HL-60/S4 treated with retinoic acid at 250 ng/mL for 4 days and 3 days (cell line): Measurements from ENCODE around the gene TPRKB.
"Not testable (repeated sequence)": the region's sequence is repeated elsewhere in the genome, so short reads cannot be mapped to it uniquely, and the experiment has no call there.

ENCODE experiments used
- in situ Hi-C: fragments of 300-500 bp; cut with MboI; formaldehyde crosslinking; loops from 2 replicates; pipeline ENCODE4 v1.7.0; 2022; ENCODE audit warnings: low sequenced_read_pairs

TPRKB gene

GRCh38 chr2:73740767-73741166, 3.6 kb upstream of the TPRKB start:
- in situ Hi-C loops, result no loop called here

DNA sequence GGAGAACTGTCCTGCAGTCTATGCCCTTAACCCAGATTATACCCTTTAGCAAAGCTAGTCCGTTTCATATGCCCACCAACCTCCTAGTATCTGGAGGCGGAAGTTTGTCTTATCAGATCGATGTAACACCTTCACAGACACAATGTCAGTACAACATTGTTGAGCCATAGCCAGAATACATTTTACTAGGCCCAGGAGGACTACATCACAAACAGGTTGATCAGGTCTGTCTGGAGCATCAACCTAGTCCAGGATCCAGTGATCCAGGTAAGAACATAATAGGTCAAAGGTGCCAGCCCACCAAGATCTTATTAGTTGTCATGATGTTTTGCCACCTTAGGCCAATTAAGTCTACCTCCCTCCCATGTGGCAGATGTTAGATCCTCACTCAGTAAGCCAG, 2.0 kb upstream of the TPRKB start:
- in situ Hi-C loops, result no loop called here

DNA sequence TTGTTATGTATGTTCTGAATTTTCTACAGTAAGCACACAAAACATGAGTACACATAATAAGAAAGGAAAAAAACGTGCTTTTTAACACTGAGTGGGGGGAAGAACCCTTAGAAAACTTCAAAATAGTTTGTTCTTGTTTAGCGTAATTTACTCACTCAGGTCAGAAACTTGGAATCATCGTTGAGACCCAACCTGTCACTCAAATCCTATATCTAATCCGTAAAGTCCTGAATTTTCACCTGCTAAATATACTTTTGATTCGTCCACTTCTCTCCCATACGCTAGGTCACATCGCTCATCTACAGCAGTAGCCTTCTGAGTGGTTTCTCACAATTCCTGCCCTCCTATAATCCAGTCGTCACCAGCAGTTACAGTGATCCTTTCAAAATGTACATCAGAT, 767 bp downstream of the TPRKB start:
- in situ Hi-C loops, result no loop called here

- in situ Hi-C loops, result no loop called here
Measured at GRCh38 chr2:73730810-73731209, 6.3 kb downstream of the TPRKB start.

DNA sequence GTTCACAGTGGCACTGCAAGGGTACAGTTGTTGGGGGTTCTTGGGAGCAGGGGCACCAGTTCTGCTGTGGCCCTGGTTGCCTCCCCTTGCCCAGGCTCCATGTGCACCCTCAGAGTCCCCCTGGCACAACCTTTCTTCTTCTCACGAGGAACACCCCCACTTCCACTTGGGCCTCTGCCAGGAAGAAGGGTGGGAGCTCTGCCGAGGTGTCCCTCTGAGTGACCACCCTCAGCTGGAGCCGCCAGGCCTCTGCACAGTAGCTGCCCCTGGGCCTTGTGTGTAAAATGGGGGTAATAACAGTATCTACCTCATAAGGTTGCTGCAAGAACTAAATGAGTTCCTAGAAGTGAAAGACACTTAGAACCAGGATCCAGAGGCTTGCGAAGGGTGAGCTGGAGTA, 8.4 kb downstream of the TPRKB start:
- in situ Hi-C loops, result no loop called here

GRCh38 chr2:73728043-73728442, 9.1 kb downstream of the TPRKB start:
- in situ Hi-C loops, result no loop called here

- in situ Hi-C loops, result not testable (repeated sequence)
Measured at GRCh38 chr2:73726657-73727056, 10.5 kb downstream of the TPRKB start.

DNA sequence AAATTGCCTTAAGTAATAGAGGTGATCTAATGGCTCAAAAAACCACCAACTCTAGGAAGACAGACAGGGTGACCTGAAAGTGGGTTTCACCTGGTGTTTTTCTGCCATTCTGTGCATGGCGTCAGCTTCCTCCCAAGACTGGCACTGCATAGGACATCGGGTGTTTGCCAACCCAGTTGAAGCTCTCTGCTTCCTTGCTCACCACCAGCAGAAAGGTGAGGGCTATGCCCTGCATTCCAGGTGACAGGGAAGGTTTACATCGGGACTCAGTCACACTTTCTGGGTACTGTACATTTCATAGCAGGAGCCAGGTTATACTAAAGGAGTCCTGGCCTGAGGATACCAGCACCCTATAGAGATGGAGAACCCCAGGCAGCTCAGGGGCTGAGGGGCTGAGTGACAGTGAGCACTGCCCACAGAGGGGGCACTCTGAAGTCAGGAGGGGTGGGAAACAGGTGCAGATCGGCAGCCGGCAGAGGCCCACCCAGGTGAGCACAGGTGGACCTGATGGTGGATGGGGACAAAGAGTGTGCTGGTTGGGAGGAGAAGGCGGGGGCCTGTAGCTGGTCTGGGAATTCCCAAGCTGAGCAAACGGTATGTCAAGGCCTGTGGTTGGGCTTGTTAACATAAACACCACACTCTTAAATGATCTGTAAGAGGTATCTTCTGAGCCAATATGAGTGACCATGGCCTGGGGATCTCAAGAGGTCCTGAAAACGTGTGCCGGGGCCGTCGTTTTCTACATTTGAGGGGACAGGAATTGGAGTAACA, 18.1 kb downstream of the TPRKB start:
- in situ Hi-C loops, result no loop called here

DNA sequence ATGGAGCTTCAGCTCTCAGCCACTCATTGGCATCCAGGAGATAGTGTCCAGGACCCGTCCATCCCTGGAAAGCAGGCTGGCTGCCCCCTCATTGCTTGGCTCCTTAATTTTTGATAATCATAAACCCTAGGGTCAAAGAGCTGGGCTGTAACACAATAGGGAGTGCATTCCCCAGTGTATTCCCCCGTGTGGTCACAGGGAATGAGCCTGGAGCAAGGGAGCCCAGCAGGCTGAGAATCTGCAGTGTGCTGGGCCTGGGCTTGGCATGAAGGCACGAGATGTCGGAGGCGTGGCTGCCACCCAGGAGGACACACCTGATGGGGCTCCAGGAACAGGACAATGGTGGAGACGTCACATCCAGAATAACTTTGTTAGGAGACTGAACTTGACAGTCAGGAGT, 18.7 kb downstream of the TPRKB start:
- in situ Hi-C loops, result no loop called here

DNA sequence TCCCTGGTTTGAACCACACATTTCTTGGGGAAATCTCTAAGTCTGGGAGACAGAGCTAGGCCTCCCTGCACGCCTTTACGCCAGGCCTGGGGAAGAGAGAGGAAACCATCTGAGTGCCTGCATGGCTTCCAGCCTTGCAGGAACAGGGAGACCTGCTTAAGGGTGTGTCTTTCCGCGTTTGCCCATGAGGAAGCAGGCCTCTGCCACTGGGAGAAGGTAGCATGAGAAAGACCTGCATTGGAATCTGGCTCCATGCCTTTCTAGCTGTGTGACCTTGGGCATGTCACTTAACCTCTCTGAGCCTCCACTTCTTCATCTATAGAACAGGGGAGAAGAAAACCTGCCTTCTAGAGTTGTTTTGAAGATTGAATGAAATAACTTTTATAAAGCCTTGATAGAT, 19.4 kb downstream of the TPRKB start:
- in situ Hi-C loops, result not testable (repeated sequence)

DNA sequence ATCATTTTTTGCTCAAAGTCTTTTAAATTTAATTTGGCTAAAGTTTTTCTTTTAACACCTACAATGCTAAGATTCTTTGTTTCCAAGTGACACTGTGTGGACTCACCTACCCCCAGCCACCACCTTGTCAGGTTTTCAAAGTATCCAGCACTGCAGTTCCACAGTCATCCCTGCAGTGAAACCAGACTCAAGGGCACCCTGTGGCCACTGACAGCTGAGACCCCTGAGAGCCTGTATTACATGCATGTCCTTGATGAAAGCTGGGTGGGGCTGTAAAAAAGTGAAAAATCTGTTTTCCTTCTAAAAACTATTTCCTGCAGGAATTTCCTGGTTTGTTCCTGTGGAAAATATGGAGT, 19.9 kb downstream of the TPRKB start:
- in situ Hi-C loops, result no loop called here

- in situ Hi-C loops, result no loop called here
Measured at GRCh38 chr2:73716543-73717250, 20.4 kb downstream of the TPRKB start.

- in situ Hi-C loops, result no loop called here
Measured at GRCh38 chr2:73714091-73714490, 23.1 kb downstream of the TPRKB start.

DNA sequence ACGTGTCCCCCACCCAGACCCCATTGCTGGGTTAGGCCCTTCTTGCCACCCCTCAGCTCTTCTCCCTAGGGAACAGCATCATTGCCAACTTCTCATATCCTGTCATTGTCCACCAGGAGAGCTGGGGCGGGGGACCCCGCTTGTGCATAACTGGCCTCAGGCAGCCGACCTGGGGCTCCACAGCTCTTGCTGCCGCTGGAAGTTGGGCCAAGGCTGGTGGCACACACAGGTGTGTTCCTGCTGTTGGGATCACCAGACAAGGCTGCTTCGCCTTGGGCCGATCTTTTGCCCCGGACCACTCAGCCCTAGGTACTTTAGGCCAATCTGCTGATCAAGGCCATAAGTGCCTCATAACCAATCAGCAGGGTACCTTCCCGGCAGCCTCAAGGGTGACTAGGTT, 28.6 kb downstream of the TPRKB start:
- in situ Hi-C loops, result no loop called here

DNA sequence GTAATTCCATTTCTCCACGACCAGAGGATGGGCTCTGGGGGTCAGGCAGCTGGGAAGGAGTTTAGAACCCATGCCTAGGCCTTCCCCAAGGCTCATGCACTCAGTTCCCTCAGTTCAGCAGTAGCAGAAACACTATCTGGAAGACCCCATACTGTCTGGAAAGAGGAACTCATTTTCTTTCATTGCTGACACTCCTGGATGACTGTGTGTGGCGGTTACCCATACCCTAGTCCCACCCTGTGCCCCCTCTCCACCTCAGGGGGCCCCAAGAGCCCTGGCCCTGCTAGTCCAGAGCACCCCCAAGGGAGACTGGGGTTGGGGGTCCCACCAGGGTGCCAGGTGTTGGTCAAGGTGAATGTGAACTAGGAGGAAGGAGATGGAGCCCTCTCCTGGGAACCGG, 29.5 kb downstream of the TPRKB start:
- in situ Hi-C loops, result no loop called here

DNA sequence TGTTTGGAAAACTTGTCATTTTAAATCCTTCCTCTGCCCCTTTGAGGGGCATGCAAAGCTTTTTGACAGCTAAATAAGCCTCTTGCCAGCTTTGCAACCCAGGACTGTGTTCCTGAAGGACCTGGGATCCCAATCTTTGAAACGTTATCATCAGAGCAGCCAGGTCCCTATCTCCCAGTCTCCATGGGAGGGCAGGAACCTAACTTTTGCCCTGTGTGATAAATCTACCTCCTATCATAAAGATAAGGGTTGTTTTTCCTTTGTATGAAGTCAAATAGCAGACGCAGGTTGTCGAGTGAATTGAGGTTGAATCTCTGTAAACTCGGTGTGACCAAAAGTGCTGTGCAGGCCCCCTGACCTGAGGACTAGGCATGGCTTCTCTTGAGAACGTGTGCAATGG, 30.1 kb downstream of the TPRKB start:
- in situ Hi-C loops, result no loop called here

- in situ Hi-C loops, result no loop called here
Measured at GRCh38 chr2:73705091-73705490, 32.1 kb downstream of the TPRKB start.

DNA sequence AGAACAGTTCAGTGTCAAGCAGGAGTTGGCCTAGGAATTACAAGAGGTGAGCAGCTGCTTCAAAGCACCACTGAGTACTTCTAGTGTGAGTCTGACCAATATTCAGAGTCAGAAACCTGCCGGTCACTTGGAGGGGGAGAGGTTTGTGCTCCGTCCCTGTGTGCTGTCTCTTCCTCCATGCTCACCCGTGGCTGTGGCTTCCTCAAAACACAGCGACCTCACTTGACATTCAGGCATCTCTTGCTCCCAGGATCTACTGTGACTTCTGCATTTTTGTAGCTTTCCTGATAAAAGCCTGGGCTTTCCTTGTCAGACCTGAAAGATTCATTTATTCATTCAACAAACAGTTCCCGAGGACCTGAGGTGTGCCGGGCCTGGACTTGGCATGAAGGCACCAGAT, 32.9 kb downstream of the TPRKB start:
- in situ Hi-C loops, result no loop called here

- in situ Hi-C loops, result no loop called here
Measured at GRCh38 chr2:73703675-73704074, 33.5 kb downstream of the TPRKB start.

GRCh38 chr2:73702852-73703493, 34.2 kb downstream of the TPRKB start:
- in situ Hi-C loops, result not testable (repeated sequence)

- in situ Hi-C loops, result no loop called here
Measured at GRCh38 chr2:73701968-73702665, 35.0 kb downstream of the TPRKB start.

DNA sequence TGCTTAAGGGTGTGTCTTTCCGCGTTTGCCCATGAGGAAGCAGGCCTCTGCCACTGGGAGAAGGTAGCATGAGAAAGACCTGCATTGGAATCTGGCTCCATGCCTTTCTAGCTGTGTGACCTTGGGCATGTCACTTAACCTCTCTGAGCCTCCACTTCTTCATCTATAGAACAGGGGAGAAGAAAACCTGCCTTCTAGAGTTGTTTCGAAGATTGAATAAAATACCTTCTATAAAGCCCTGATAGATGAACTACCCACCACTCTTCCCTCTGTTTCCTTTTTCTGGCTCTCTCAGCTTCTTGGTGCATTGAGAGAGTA, 35.7 kb downstream of the TPRKB start:
- in situ Hi-C loops, result not testable (repeated sequence)
